Measurements from ENCODE around the gene MROH8. TPM values are rescaled to one million over a fixed set of nuclear protein-coding genes. Genes with fewer than 3 reads are reported as not detected.

The MROH8 gene
- total and polyA plus RNA-seq, 2 experiments from 2014 or later: 0.63 to 0.68 TPM

DNA sequence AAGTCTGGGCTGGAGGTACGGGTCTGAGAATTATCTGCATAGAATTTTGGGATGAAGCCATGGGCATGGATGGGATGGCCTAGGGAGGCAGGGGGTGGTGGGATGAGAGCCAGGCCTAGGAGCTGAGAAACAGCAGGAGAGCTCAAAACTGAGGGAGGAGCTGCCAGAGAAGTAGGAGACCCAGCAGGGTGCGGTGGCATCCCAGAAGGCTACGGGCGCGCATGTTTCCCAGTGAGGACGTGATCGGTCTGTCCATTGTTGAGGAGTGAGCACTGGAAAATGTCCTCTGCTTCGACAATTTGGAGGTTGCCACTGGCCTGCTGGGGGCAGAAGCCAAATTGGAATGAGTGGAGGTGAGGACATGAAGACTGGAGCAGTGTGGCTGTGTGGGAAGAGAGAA lies 14.5 kb upstream of the MROH8 start:
- H4K20me1 ChIP-seq (replicated peaks; ENCODE audit: insufficient read depth): peaks cover 79% of the 10 kb centered on the region
- Mint-ChIP-seq H3K9me3 (no peaks in the 10 kb centered on the region), H3K27me3 (ENCODE audit: insufficient read depth, low read depth, poor library complexity) (peaks cover 10% of the 10 kb centered on the region), H3K4me1 (peaks cover 34% of the 10 kb centered on the region), H3K27ac (peak overlapping the region; percentile 92), H3K36me3 (ENCODE audit: low read depth) (peaks cover 54% of the 10 kb centered on the region), H3K4me3 (no peak overlapping the region; the same call in 2 of the 3 replicates)
- DNase-seq (ENCODE audit: low spot score) (no peak), ATAC-seq (no peak)
- H3K27ac ChIP-seq (ENCODE audit: low read depth): 0 out of 2 replicates have a peak overlapping the region, but pooled peaks have one; percentile 73
- no peak overlapping the region for H2AFZ ChIP-seq
- peaks cover 19% of the 10 kb centered on the region; the same call in 1 of the 2 replicates for H3K4me1 ChIP-seq (ENCODE audit: insufficient read depth)
- H3K36me3 ChIP-seq (ENCODE audit: insufficient read depth): peaks cover 10% of the 10 kb centered on the region
- H3K27me3 ChIP-seq (ENCODE audit: insufficient read depth): no peaks in the 10 kb centered on the region
- no peak for TF ChIP-seq NANOG (IDR thresholded peaks at IDR 0.05; ENCODE audit: borderline replicate concordance)
- no peak for TF ChIP-seq ZNF114 (CRISPR knock-in tag; IDR thresholded peaks at IDR 0.05)
- TF ChIP-seq EZH2 (IDR thresholded peaks at IDR 0.05; ENCODE audit: low read depth, unreplicated experiment): no peak
- no peak for TF ChIP-seq STAT1 (IDR thresholded peaks at IDR 0.05; ENCODE audit: unreplicated experiment)
- TF ChIP-seq, protein P1, sequence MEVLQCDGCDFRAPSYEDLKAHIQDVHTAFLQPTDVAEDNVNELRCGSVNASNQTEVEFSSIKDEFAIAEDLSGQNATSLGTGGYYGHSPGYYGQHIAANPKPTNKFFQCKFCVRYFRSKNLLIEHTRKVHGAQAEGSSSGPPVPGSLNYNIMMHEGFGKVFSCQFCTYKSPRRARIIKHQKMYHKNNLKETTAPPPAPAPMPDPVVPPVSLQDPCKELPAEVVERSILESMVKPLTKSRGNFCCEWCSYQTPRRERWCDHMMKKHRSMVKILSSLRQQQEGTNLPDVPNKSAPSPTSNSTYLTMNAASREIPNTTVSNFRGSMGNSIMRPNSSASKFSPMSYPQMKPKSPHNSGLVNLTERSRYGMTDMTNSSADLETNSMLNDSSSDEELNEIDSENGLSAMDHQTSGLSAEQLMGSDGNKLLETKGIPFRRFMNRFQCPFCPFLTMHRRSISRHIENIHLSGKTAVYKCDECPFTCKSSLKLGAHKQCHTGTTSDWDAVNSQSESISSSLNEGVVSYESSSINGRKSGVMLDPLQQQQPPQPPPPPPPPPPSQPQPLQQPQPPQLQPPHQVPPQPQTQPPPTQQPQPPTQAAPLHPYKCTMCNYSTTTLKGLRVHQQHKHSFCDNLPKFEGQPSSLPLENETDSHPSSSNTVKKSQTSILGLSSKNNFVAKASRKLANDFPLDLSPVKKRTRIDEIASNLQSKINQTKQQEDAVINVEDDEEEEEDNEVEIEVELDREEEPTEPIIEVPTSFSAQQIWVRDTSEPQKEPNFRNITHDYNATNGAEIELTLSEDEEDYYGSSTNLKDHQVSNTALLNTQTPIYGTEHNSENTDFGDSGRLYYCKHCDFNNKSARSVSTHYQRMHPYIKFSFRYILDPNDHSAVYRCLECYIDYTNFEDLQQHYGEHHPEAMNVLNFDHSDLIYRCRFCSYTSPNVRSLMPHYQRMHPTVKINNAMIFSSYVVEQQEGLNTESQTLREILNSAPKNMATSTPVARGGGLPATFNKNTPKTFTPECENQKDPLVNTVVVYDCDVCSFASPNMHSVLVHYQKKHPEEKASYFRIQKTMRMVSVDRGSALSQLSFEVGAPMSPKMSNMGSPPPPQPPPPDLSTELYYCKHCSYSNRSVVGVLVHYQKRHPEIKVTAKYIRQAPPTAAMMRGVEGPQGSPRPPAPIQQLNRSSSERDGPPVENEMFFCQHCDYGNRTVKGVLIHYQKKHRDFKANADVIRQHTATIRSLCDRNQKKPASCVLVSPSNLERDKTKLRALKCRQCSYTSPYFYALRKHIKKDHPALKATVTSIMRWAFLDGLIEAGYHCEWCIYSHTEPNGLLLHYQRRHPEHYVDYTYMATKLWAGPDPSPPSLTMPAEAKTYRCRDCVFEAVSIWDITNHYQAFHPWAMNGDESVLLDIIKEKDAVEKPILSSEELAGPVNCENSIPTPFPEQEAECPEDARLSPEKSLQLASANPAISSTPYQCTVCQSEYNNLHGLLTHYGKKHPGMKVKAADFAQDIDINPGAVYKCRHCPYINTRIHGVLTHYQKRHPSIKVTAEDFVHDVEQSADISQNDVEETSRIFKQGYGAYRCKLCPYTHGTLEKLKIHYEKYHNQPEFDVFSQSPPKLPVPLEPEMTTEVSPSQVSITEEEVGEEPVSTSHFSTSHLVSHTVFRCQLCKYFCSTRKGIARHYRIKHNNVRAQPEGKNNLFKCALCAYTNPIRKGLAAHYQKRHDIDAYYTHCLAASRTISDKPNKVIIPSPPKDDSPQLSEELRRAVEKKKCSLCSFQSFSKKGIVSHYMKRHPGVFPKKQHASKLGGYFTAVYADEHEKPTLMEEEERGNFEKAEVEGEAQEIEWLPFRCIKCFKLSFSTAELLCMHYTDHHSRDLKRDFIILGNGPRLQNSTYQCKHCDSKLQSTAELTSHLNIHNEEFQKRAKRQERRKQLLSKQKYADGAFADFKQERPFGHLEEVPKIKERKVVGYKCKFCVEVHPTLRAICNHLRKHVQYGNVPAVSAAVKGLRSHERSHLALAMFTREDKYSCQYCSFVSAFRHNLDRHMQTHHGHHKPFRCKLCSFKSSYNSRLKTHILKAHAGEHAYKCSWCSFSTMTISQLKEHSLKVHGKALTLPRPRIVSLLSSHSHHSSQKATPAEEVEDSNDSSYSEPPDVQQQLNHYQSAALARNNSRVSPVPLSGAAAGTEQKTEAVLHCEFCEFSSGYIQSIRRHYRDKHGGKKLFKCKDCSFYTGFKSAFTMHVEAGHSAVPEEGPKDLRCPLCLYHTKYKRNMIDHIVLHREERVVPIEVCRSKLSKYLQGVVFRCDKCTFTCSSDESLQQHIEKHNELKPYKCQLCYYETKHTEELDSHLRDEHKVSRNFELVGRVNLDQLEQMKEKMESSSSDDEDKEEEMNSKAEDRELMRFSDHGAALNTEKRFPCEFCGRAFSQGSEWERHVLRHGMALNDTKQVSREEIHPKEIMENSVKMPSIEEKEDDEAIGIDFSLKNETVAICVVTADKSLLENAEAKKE (CRISPR knock-in tag; IDR thresholded peaks at IDR 0.05): no peak
- TF ChIP-seq ZNF331 (CRISPR knock-in tag; IDR thresholded peaks at IDR 0.05; ENCODE audit: low read depth): no peak
- TF ChIP-seq, protein P2, sequence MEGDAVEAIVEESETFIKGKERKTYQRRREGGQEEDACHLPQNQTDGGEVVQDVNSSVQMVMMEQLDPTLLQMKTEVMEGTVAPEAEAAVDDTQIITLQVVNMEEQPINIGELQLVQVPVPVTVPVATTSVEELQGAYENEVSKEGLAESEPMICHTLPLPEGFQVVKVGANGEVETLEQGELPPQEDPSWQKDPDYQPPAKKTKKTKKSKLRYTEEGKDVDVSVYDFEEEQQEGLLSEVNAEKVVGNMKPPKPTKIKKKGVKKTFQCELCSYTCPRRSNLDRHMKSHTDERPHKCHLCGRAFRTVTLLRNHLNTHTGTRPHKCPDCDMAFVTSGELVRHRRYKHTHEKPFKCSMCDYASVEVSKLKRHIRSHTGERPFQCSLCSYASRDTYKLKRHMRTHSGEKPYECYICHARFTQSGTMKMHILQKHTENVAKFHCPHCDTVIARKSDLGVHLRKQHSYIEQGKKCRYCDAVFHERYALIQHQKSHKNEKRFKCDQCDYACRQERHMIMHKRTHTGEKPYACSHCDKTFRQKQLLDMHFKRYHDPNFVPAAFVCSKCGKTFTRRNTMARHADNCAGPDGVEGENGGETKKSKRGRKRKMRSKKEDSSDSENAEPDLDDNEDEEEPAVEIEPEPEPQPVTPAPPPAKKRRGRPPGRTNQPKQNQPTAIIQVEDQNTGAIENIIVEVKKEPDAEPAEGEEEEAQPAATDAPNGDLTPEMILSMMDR (conservative IDR thresholded peaks at IDR 0.05; ENCODE audit: low read depth in 2 of 2): no peak
- TF ChIP-seq CREB1 (CRISPR knock-in tag; IDR thresholded peaks at IDR 0.05; ENCODE audit: low read depth): no peak
- TF ChIP-seq, protein P3, sequence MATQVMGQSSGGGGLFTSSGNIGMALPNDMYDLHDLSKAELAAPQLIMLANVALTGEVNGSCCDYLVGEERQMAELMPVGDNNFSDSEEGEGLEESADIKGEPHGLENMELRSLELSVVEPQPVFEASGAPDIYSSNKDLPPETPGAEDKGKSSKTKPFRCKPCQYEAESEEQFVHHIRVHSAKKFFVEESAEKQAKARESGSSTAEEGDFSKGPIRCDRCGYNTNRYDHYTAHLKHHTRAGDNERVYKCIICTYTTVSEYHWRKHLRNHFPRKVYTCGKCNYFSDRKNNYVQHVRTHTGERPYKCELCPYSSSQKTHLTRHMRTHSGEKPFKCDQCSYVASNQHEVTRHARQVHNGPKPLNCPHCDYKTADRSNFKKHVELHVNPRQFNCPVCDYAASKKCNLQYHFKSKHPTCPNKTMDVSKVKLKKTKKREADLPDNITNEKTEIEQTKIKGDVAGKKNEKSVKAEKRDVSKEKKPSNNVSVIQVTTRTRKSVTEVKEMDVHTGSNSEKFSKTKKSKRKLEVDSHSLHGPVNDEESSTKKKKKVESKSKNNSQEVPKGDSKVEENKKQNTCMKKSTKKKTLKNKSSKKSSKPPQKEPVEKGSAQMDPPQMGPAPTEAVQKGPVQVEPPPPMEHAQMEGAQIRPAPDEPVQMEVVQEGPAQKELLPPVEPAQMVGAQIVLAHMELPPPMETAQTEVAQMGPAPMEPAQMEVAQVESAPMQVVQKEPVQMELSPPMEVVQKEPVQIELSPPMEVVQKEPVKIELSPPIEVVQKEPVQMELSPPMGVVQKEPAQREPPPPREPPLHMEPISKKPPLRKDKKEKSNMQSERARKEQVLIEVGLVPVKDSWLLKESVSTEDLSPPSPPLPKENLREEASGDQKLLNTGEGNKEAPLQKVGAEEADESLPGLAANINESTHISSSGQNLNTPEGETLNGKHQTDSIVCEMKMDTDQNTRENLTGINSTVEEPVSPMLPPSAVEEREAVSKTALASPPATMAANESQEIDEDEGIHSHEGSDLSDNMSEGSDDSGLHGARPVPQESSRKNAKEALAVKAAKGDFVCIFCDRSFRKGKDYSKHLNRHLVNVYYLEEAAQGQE (IDR thresholded peaks at IDR 0.05; ENCODE audit: unreplicated experiment): no peak
- TF ChIP-seq JUNB (IDR thresholded peaks at IDR 0.05; ENCODE audit: unreplicated experiment): no peak
- TF ChIP-seq, protein P4, sequence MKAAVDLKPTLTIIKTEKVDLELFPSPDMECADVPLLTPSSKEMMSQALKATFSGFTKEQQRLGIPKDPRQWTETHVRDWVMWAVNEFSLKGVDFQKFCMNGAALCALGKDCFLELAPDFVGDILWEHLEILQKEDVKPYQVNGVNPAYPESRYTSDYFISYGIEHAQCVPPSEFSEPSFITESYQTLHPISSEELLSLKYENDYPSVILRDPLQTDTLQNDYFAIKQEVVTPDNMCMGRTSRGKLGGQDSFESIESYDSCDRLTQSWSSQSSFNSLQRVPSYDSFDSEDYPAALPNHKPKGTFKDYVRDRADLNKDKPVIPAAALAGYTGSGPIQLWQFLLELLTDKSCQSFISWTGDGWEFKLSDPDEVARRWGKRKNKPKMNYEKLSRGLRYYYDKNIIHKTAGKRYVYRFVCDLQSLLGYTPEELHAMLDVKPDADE (IDR thresholded peaks at IDR 0.05): no peak
- no peak for TF ChIP-seq EZH2phosphoT487 (IDR thresholded peaks at IDR 0.05; ENCODE audit: unreplicated experiment)
- TF ChIP-seq POLR2AphosphoS5 (IDR thresholded peaks at IDR 0.05; ENCODE audit: low read depth): no peak
- peaks cover 13% of the 10 kb centered on the region for H3F3A ChIP-seq (replicated peaks; ENCODE audit: low read depth)
- H3K9me2 ChIP-seq (ENCODE audit: insufficient read depth): no peaks in the 10 kb centered on the region
- peaks cover 98% of the 10 kb centered on the region for H3K79me2 ChIP-seq (replicated peaks; ENCODE audit: insufficient read depth)
- no peak overlapping the region for H3K4me3 ChIP-seq
- H3K4me2 ChIP-seq: no peak overlapping the region
